ENCODE measurements around the gene PDE6C.

Gene PDE6C

GRCh38 chr10:93570383-93570782 is 42.0 kb upstream of the PDE6C start:
- ATAC-seq: no peak
- no peak for TF ChIP-seq ZFP30 (CRISPR knock-in tag; IDR thresholded peaks at IDR 0.05)
- TF ChIP-seq CREB5 (CRISPR knock-in tag; IDR thresholded peaks at IDR 0.05; ENCODE audit: low read depth): no peak
- no peak for TF ChIP-seq ARNTL (CRISPR knock-in tag; IDR thresholded peaks at IDR 0.05; ENCODE audit: borderline replicate concordance, low read depth)
- no peak for TF ChIP-seq ZNF70 (CRISPR knock-in tag; IDR thresholded peaks at IDR 0.05)
- TF ChIP-seq OSR1 (CRISPR knock-in tag; IDR thresholded peaks at IDR 0.05): no peak
- TF ChIP-seq TSHZ2 (CRISPR knock-in tag; IDR thresholded peaks at IDR 0.05): no peak
- no peak for TF ChIP-seq CSDC2 (CRISPR knock-in tag; IDR thresholded peaks at IDR 0.05)
- no peak for TF ChIP-seq GLIS3 (CRISPR knock-in tag; IDR thresholded peaks at IDR 0.05)
- TF ChIP-seq RARB (CRISPR knock-in tag; IDR thresholded peaks at IDR 0.05): no peak
- no peak for TF ChIP-seq ZNF565 (CRISPR knock-in tag; conservative IDR thresholded peaks at IDR 0.05; ENCODE audit: low read depth)
- no peak for TF ChIP-seq POU6F1 (CRISPR knock-in tag; IDR thresholded peaks at IDR 0.05; ENCODE audit: borderline replicate concordance, low read depth)

- TF ChIP-seq RARB (CRISPR knock-in tag; IDR thresholded peaks at IDR 0.05) (no peak), ARNTL (CRISPR knock-in tag; IDR thresholded peaks at IDR 0.05; ENCODE audit: borderline replicate concordance, low read depth) (no peak), BACH2 (CRISPR knock-in tag; IDR thresholded peaks at IDR 0.05; ENCODE audit: borderline replicate concordance) (no peak), CREB5 (CRISPR knock-in tag; IDR thresholded peaks at IDR 0.05; ENCODE audit: low read depth) (no peak), GLIS3 (CRISPR knock-in tag; IDR thresholded peaks at IDR 0.05) (no peak), ZC3H10 (CRISPR knock-in tag; IDR thresholded peaks at IDR 0.05) (no peak), POU6F1 (CRISPR knock-in tag; IDR thresholded peaks at IDR 0.05; ENCODE audit: borderline replicate concordance, low read depth) (no peak), TCF4 (CRISPR knock-in tag; IDR thresholded peaks at IDR 0.05; ENCODE audit: borderline replicate concordance) (no peak), OSR1 (CRISPR knock-in tag; IDR thresholded peaks at IDR 0.05) (no peak)
- no peak for ATAC-seq
Measured at GRCh38 chr10:93572606-93573005, 39.7 kb upstream of the PDE6C start.

- TF ChIP-seq PATZ1 (CRISPR knock-in tag; IDR thresholded peaks at IDR 0.05; ENCODE audit: borderline replicate concordance): no peak
- no peak for TF ChIP-seq RARB (CRISPR knock-in tag; IDR thresholded peaks at IDR 0.05)
- no peak for TF ChIP-seq ZC3H10 (CRISPR knock-in tag; IDR thresholded peaks at IDR 0.05)
- no peak for ATAC-seq
Measured at GRCh38 chr10:93573051-93573909, 39.1 kb upstream of the PDE6C start.
